ENCODE data around the gene IDH2.

Gene IDH2

DNA sequence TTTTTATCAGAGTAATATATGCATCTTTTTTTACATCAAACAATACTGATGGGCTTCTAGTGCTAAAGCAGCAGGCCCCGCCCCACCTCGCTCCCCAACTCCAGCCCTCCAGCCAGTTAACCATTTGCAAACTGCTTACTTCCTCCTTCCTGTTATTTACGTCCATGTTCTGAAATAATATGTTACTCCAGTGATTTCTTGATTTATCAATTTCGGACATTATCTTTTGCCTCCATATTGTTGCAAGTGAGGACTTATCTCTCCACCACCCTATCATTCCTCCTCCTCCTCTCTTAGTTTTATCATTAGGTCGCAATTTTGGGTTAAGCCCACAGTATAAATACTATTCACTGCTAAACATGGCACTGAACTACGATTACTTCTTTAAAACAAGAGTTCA is 61.6 kb downstream of the IDH2 start:
- DNase-seq, result no peak

DNA sequence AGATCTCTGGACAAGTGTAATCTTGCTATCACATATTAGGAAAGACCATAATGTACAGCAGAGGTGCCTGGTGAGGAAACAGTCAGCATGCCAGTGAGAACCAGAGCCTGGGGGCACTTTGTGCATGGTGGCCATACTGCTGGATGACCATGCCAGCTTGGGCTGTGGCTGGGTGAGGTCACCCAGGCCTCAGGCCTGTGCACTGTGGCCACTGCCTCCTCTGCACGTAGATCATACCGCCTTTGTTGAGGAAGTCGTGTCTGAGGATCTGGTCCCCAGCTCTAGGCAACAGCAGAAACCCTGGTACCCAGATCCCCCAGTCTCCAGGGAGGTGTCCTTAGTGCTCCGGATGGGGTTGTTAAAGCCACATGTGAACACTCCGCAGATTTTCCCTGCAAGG is 62.3 kb downstream of the IDH2 start:
- DNase-seq, result no peak

DNA sequence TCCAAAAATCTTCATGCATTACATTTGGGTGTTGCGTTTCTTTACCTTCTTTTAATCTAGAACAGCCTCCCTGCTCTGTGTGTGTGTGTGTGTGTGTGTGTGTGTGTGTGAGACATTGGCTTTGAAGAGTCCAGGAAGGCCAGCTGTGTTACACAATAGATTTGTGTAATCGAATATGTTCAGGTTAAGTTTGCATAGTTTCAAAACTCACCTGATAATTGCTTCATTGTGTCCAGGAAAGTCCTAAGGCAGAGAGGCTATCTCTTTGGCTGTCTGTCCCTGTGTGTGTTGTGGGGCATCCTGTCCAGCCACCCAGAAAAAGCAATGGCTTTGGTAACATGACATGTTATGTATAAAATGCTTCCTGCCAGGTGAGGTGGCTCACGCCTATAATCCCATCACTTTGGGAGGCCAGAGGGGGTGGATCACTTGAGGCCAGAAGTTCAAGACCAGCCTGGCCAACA is 63.6 kb downstream of the IDH2 start:
- no peak for DNase-seq

DNA sequence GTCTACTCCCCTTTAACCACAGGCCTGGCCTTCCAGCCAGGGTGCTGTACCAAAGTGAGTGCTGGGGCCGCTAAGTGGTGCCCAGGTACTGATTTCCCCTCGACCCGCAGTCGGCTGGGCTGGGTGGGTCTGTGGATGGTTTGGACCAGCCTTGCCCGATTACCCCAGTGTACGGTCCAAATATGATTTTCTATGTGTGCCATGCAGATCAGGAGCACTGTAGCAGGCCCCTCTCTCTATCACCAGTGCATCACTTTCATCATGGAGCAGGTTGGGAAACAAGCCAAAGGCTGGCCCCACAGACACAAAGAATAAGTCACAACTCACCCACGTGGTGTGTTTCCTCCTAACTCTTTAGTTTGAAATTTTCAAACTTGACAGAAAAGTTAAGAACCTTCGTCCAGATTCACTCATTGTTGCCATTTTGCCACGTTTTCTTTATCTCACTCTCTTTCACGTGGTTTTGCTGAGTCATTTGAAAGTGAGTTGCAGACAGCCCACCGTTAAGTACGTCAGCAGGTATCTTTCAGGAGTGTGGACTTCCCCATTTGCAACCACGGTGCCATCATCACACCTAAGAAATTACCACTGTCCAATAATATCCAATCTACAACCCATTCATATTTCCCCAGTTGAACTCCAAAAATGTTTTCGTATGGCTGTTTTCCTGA is 64.2 kb downstream of the IDH2 start:
- peak; percentile 65 for DNase-seq

DNA sequence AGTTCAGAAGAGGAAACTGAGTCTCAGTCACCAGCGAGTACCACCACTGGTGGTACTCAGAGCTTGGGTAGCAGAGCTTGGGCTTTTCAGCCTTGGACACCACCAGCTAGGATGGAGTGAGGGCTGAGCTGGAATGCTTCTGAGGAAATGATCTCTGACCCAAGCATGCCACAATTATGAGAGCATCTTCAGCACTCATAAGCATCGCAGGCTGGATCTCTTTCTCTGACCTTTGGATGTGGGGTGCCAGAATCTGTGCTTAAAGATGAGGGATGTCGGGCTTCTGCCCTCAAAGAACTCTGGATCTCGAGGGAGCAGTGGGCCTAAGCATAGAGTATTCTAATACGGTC is 64.8 kb downstream of the IDH2 start:
- DNase-seq, result no peak

DNA sequence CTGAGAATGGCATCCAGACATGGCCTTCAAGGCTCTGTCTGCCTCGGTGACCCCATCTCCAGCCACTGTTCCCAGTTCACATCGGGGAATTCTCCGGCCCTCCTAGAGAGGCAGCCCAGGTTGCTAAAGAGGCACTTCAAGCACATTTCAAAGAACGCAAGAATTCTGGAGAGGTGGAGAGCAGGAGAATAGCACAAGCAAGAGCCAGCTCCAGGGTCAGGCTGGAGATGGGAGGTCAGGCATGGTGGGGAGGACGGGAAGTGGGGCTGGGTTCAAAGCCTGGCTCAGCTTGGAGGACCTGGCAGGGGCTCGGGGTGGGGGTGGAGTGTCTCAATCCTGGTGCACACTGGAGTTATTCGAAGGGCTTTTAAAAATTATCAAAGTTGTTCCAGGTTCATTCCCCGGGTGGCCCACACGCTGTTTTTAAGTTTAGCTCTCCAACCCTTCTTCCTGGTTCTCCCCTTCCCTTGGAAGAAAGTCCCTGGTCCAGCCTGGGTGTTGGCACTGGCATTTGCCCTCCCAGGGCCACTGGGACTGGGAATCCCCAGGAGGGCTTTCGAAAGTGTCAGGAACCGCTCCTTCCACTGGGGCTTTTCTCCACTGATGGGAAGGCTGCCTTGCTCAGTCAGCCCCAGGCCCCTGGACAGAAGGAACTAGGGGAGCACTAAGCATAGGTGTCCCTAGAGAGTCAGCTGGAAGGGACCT is 65.3 kb downstream of the IDH2 start:
- DNase-seq, result no peak

DNA sequence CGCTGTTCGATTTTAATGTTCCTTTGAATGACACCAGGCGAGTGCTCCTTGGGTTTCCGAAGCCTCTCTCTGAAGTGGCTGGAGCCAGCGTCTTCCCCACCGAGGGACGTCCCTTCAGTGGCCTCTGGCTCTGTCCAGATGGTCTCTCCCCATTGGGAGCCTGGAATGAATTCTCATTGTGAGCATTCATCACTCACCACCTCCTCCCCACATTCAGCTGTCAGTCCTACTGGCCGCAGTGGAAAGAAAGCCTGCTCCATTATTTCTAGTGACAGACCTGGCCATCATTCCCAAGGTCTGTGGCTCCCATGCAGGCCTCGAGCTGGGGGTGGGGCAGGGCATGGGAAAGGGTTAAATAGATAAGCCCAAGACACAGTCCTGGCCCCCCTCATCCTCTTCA is 65.9 kb downstream of the IDH2 start:
- DNase-seq, result no peak

DNA sequence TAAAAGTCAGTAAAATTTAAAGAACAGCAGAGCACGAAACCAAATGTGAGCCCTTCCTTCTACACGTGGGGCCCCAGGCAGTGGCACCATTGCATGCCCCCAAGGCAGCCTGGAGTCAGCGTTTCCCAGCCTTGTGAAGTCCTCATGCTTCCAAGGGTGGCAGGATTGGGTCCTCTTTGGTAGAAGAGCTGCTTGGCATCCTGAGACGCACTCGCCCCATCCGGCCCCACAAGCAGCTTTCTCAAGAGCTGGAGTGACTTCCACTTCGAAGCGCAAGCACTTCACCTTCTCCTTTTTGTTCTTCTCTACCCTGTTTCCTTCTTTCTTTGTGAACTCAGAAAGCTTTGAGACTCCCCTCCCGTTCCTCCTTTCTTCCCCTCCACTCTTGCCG is 66.4 kb downstream of the IDH2 start:
- no peak for DNase-seq

DNA sequence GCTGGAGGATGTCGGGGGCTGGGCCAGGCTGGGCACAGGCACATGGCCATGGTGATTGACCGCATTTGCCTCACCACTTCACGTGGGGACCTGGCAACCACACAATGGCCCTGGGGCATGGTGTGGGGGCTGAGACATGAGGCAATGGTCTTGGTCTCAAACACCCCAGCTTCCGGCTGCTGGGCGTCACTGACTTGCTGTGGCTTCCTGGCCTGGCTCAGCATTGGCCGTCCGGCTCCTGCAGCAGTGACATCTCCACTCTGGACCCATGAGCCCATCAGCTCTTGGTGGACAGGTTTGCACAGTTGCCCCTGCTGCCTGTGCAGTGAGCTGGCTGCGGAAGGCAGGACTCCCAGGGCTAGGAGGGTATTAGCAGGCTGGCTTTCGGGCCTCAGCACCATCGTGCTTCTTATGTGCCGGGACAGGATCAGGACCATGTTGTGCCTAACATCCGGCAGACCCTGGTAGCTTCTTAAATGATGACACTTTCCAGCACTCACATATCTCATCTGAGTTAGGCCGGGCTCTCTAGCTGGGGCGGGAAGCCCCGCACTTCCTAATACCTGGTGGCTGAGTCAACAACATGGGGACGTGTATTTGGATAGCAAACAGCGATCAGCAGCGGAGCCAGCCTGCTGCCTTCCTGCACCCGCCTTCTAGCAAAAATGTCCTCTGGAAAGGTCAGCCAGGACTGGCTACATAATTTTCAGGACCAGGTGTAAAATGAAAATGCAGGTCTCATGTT is 67.0 kb downstream of the IDH2 start:
- no peak for DNase-seq

DNA sequence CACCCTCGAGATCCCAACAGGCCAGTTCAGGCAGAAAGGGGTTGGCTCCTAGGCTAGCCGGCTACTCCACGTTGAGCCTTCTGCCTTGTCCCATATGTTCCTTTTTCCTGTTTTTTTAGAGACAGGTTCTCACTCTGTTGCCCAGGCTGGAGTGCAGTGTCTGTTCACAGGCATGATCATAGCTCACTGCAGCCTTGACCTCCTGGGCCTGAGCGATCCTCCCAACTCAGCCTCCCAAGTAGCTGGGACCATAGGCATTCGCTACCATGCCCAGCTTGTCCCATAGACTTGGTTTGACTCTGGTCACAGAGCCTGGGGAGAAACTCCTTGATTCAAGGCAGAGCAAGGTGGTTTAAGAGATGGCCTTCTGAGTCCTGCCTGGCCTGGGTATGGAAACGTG is 68.8 kb downstream of the IDH2 start:
- no peak for DNase-seq

Data from stimulated activated CD4-positive, alpha-beta T cell treated with anti-CD3 and anti-CD28 coated beads, Interleukin-4, amount 100 ng/mL, for 24 hours (primary cell).